ENCODE measurements around the gene DHRS3.
"Not testable (repeated sequence)": the region's sequence is repeated elsewhere in the genome, so short reads cannot be mapped to it uniquely, and the experiment has no call there.

DHRS3 gene

GRCh38 chr1:12537294-12537693 lies 80.7 kb downstream of the DHRS3 start:
- DNase-seq: no peak

GRCh38 chr1:12536023-12536639 lies 81.9 kb downstream of the DHRS3 start:
- no peak for DNase-seq

GRCh38 chr1:12532405-12533315 lies 85.3 kb downstream of the DHRS3 start:
- no peak for DNase-seq

- no peak for DNase-seq
These were observed 86.9 kb downstream of the DHRS3 start for GRCh38 chr1:12531179-12531499.

DNA sequence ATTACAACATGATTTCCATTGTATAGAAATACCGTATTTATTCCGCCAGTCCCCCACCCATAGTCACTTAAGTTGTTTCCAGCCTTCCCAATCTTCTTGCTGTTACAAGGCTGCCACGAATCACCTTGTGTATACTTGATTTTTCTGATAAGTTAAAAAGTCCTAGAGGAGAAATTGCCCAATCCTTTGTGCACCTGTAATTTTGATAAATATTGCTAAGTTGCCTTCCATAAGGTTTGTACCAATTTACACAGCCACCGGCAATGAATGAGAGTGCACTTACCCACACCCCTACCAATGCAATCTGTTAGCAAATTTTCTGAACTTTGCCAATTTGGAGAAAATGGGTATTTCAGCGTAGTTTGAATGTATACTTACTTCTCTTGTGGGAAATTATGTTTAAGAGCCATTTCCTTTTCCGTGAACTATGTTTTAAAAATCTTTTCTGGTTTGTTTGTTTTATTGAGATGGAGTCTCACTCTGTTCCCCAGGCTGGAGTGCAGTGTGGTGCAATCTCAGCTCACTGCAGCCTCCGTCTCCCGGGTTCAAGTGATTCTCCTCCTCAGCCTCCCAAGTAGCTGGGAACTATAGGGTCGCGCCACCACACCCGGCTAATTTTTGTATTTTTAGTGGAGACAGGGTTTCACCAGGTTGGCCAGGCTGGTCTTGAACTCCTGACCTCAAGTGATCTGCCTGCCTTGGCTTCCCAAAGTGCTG lies 87.4 kb downstream of the DHRS3 start:
- no peak for DNase-seq

DNA sequence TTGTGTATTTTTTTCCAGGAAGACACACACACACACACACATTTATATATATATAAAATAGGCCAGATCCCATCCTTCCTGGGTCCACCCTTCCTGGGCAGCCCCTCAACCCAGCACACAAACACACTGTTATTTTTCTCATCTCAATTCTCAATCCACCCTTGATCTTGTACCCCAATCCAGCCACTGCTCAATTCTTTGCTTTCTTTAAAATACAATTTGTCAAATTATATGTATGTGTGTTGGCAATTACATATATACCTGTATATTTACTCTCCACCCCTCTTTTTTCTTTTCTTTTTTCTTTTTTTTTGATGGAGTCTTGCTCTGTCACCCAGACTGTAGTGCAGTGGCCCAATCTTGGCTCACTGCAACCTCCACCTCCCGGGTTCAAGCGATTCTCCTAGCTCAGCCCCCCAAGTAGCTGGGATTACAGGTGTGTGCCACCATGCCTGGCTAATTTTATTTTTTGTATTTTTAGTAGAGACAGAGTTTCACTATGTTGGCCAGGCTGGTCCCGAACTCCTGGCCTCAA lies 88.3 kb downstream of the DHRS3 start:
- DNase-seq: no peak

GRCh38 chr1:12528021-12528852 lies 89.8 kb downstream of the DHRS3 start:
- DNase-seq: no peak

- no peak for DNase-seq
These were observed 90.4 kb downstream of the DHRS3 start for GRCh38 chr1:12527564-12527963.

DNA sequence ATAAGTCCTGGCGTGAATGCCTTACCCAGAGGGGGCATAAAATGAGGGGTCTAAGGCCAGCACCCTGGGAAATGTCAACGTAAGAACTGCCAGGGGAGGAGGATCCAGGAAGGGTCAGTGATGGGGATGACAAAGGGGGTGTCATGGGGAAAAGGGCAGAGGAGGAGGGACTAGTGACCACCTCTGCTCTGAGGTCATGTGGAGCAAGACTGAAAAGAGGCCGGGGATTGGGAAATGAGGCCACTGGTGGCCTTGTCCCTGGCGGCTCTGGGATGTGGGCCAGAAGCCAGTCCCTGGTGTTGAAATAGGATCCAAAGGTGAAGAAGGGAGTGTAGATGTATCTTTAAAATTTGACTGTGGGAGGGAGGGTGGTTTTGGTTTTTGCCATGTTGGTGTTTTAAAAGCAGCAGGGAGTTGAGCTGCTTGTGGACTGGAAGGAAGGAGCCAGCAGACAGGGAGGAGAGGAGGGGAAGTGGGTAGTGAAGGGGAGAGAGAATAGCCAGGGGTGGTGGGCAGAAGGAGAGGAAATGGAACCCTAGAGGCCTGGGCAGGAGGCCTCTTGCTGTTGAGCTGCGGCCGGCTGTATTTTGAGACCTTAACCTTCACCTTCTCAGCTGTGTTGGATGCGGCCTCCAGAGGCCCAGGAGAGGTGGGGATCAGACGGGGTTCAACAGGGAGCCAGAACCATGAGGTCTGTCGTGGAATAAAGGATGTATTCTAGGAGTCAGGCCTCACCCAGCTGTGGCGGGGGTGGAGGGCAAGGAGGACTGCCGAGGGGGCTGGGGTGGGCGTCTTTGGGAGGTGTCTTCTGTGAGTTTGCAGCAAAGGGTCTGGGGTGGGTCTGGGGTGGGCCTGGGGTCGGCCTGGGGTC lies 92.5 kb downstream of the DHRS3 start:
- no peak for DNase-seq

GRCh38 chr1:12524266-12524665 lies 93.7 kb downstream of the DHRS3 start:
- DNase-seq: no peak

DNA sequence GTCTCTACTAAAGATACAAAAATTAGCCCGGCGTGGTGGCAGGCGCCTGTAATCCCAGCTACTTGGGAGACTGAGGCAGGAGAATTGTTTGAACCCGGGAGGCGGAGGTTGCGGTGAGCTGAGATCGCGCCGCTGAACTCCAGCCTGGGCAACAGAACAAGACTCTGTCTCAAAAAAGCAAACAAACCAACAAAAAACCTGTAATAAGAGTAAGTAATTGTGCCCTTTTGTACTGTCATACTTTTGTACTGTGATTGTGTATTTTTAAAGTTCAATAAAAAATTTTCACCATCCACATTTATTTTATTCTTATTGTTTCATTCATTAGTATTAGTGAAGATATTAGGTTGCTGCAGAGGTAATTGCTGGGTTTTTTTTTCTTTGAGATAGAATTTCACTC lies 95.2 kb downstream of the DHRS3 start:
- not testable (repeated sequence) for DNase-seq

- no peak for DNase-seq
These were observed 96.9 kb downstream of the DHRS3 start for GRCh38 chr1:12521096-12521495.

DNA sequence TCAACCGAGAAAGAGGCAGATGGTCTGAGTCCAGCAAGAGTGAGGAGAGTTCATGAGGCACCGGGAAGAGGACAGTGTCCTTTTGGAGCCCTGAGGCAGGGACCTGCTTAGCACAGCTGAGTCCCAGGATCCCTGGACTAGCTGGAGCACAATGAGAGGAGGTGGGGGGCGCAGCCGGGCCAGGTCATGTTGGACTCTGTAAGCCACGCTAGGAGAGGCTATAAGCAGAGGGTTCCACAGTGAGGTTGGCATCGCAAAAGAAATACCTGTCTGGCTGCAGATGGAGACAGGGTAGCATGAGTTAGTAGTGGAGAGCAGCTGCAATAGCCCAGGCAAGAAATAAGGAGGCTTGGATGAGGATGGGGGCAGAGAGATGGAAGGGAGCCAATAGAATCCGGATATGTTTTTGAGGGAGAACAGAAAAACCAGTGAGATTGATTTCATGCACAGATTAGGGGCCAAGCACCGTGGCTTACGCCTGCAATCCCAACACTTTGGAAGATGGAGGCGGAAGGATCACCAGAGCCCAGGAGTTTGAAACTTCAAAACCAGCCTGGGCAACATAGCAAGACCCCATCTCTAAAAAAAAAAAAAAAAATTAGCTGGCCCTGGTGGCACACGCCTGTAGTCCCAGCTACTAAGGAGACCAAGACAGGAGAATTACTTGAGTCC lies 98.2 kb downstream of the DHRS3 start:
- no peak for DNase-seq

GRCh38 chr1:12518931-12519692 lies 98.9 kb downstream of the DHRS3 start:
- DNase-seq: no peak

Measured in activated gamma-delta T cell treated with Interleukin-2 at 50 U/mL for 16 hours (primary cell).